Testis (tissue), 2 donors: ENCODE results near the gene ASB13.

Experiments
- CTCF ChIP-seq, 3 experiments: fragments of 450-650 bp in 2 of 3; fragments of 200-600 bp in 1 of 3; sonication (generic) in 1 of 3; IDR thresholded peaks; one replicate each; pipeline ENCODE4 v1.5.1; 2016 to 2019; ENCODE audit warnings: antibody characterized with exemption in 3 of 3, mild to moderate bottlenecking in 2 of 3, moderate library complexity in 1 of 3
- POLR2A ChIP-seq: fragments of 450-650 bp; IDR thresholded peaks from one replicate; pipeline ENCODE4 v1.6.1; 2017; ENCODE audit warnings: antibody characterized with exemption, mild to moderate bottlenecking, moderate library complexity

GRCh38 chr10:5661043-5661442 lies 5.4 kb downstream of the ASB13 start:
- TF ChIP-seq CTCF (IDR thresholded peaks at IDR 0.05) (no peak), POLR2A (no peak)
